ENCODE results near the gene KBTBD4. TPM values are rescaled to one million over a fixed set of nuclear protein-coding genes. Genes with fewer than 3 reads are reported as not detected.
"Not testable (repeated sequence)": the region's sequence is repeated elsewhere in the genome, so short reads cannot be mapped to it uniquely, and the experiment has no call there.

Gene KBTBD4
- total and polyA plus RNA-seq, 2 experiments from 2014 or later, result 16.8 to 35.5 TPM

DNA sequence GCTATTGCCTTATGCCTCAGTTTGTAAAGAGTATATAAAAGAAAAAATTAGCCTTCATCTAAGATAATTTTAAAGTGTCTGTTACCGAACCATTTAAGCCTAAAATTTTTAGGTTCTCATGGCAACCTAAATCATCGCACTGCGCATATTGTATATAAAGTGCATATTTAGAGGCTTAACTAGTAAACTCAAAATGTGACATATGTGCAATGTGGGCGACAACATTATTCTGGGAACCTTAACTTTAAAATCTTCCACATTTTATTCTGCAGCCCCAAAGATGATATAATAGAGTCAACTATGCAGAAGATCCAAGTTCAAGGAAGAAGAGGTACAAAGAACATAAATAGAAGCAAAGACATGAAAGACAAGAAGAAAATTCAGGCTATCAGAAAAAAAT, 48.8 kb downstream of the KBTBD4 start:
- H3K9me2 ChIP-seq (ENCODE audit: insufficient read depth), result no peaks in the 10 kb centered on the region
- no peak for TF ChIP-seq EZH2phosphoT487 (IDR thresholded peaks at IDR 0.05; ENCODE audit: insufficient read depth, low read depth)
- TF ChIP-seq EZH2 (IDR thresholded peaks at IDR 0.05; ENCODE audit: insufficient read depth, poor library complexity, severe bottlenecking), result no peak
- peaks cover 2% of the 10 kb centered on the region for H3K36me3 ChIP-seq (ENCODE audit: low read depth)
- H3K9ac ChIP-seq, result no peak overlapping the region
- DNase-seq, result no peak
- no peak overlapping the region for H3K27ac ChIP-seq
- H3K4me1 ChIP-seq (ENCODE audit: insufficient read depth), result peaks cover 21% of the 10 kb centered on the region
- H2AFZ ChIP-seq, result no peak overlapping the region
- WGBS, 2 experiments (ENCODE audit: low coverage in 1 of 2, low lambda C conversion rate in 2 of 2, missing lambda C conversion rate in 2 of 2), result 98 to 99% methylated on average over 4 of the region's 4 CpGs
- no peak overlapping the region for H3K4me2 ChIP-seq (ENCODE audit: unreplicated experiment)
- H3K9me3 ChIP-seq (ENCODE audit: low read depth), result no peaks in the 10 kb centered on the region
- H3K4me3 ChIP-seq, result no peak overlapping the region
- H3F3A ChIP-seq (ENCODE audit: insufficient read depth), result 0 out of 2 replicates have a peak, but pooled peaks cover 14% of the 10 kb centered on the region
- peaks cover 21% of the 10 kb centered on the region; the same call in 1 of the 2 replicates for H4K20me1 ChIP-seq (ENCODE audit: insufficient read depth)
- H3K79me2 ChIP-seq (ENCODE audit: insufficient read depth), result peaks cover 100% of the 10 kb centered on the region
- in situ Hi-C loops (cut with MboI), result no loop called here
- no peaks in the 10 kb centered on the region for H3K27me3 ChIP-seq (replicated peaks; ENCODE audit: insufficient read depth)

DNA sequence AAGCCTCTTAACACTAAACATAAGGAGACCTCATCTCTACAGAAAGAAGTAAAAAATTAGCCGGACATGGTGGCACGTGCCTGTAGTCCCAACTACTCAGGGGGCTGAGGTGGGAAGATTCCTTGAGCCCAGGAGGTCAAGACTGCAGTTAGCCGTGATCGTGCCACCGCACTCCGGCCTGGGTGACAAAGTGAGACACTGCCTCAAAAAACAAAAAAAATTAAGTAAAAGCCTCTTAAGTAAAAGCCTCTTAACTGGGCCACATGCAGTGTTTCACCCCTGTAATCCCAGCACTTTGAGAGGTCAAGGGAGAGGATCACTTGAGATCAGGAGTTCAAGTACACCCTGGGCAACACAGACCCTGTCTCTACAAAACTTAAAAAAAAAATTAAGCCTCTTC, 51.6 kb downstream of the KBTBD4 start:
- H3K4me2 ChIP-seq (ENCODE audit: unreplicated experiment), result no peak overlapping the region
- no peaks in the 10 kb centered on the region; the same call in 1 of the 2 replicates for H3K36me3 ChIP-seq (ENCODE audit: low read depth)
- peaks cover 42% of the 10 kb centered on the region for H3F3A ChIP-seq (ENCODE audit: insufficient read depth)
- in situ Hi-C loops (cut with MboI), result no loop called here
- no peaks in the 10 kb centered on the region for H3K9me3 ChIP-seq (ENCODE audit: low read depth)
- no peaks in the 10 kb centered on the region for H3K9me2 ChIP-seq (ENCODE audit: insufficient read depth)
- 91 to 93% methylated on average over 6 of the region's 6 CpGs for WGBS, 2 experiments (ENCODE audit: low coverage in 1 of 2, low lambda C conversion rate in 2 of 2, missing lambda C conversion rate in 2 of 2)
- peaks cover 39% of the 10 kb centered on the region for H4K20me1 ChIP-seq (ENCODE audit: insufficient read depth)
- no peak for DNase-seq
- no peak for TF ChIP-seq EZH2 (IDR thresholded peaks at IDR 0.05; ENCODE audit: insufficient read depth, poor library complexity, severe bottlenecking)
- no peak for TF ChIP-seq EZH2phosphoT487 (IDR thresholded peaks at IDR 0.05; ENCODE audit: insufficient read depth, low read depth)
- no peaks in the 10 kb centered on the region for H3K27me3 ChIP-seq (replicated peaks; ENCODE audit: insufficient read depth)
- no peak overlapping the region for H2AFZ ChIP-seq
- H3K4me1 ChIP-seq (ENCODE audit: insufficient read depth), result peaks cover 29% of the 10 kb centered on the region
- no peak overlapping the region for H3K4me3 ChIP-seq
- H3K79me2 ChIP-seq (ENCODE audit: insufficient read depth), result peaks cover 100% of the 10 kb centered on the region
- H3K9ac ChIP-seq, result no peak overlapping the region
- no peak overlapping the region for H3K27ac ChIP-seq

DNA sequence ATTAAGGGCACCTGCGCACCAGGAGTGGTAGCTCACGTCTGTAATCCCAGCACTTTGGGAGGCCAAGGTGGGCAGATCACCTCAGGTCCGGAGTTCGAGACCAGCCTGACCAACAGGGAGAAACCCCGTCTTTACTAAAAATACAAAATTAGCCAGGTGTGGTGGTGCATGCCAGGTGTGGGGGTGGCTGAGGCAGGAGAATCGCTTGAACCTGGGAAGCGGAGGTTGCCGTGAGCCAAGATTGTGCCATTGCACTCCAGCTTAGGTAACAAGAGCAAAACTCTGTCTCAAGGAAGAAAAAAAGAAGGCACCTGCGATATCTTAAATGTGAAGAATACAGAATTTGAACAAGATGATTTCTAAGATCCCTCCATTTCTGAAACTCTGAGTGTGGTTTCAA, 52.7 kb downstream of the KBTBD4 start:
- H3K4me1 ChIP-seq (ENCODE audit: insufficient read depth), result peaks cover 30% of the 10 kb centered on the region
- H4K20me1 ChIP-seq (ENCODE audit: insufficient read depth), result peaks cover 39% of the 10 kb centered on the region
- H3K9me3 ChIP-seq (ENCODE audit: low read depth); H3K36me3 ChIP-seq (ENCODE audit: low read depth); H3K27ac ChIP-seq; DNase-seq; H2AFZ ChIP-seq; H3K4me3 ChIP-seq; H3K9me2 ChIP-seq (ENCODE audit: insufficient read depth); in situ Hi-C loops (cut with MboI); H3K4me2 ChIP-seq (ENCODE audit: unreplicated experiment); H3K9ac ChIP-seq; H3K27me3 ChIP-seq (replicated peaks; ENCODE audit: insufficient read depth): not testable (repeated sequence)
- peaks cover 100% of the 10 kb centered on the region for H3K79me2 ChIP-seq (ENCODE audit: insufficient read depth)
- peaks cover 50% of the 10 kb centered on the region for H3F3A ChIP-seq (ENCODE audit: insufficient read depth)
- WGBS, 2 experiments (ENCODE audit: low coverage in 1 of 2, low lambda C conversion rate in 2 of 2, missing lambda C conversion rate in 2 of 2), result 95 to 98% methylated on average over 9 of the region's 9 CpGs

DNA sequence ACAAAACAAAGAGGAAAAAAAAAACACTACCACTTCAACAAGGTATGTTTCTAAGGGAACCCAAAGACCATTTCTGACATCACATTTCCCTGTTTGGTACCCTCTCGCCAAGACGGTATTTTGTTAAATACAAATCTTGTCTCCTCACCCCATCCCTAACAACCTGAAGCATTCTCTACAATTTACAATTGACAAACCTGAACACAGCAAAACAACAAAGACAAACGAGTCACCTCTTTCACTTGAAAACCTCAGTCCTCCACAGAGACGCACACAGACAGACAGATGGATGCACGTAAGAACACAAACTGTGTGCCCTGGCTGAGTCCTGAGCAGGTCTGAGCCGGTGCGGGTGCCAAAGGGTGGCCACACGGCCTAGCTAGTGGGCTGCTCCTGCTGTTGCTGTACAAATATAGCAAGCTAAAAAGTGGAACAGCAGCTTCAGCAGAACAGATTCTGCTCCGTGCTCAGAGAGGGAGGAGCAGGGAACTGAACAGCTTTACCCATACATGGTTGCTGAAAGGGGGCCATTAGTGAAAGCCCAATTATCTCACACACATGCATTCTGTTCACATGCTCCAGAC, 54.4 kb downstream of the KBTBD4 start:
- H3K79me2 ChIP-seq (ENCODE audit: insufficient read depth), result peaks cover 100% of the 10 kb centered on the region
- H3K4me1 ChIP-seq (ENCODE audit: insufficient read depth), result peaks cover 30% of the 10 kb centered on the region
- peak overlapping the region; percentile 47 for H3K9ac ChIP-seq
- H3K4me2 ChIP-seq (ENCODE audit: unreplicated experiment), result peak overlapping the region; percentile 64
- peak; percentile 25 for DNase-seq
- no peaks in the 10 kb centered on the region for H3K27me3 ChIP-seq (replicated peaks; ENCODE audit: insufficient read depth)
- in situ Hi-C loops (cut with MboI), result no loop called here
- H3K27ac ChIP-seq, result peak overlapping the region; percentile 74
- no peak overlapping the region for H3K4me3 ChIP-seq
- TF ChIP-seq EZH2phosphoT487 (IDR thresholded peaks at IDR 0.05; ENCODE audit: insufficient read depth, low read depth) (no peak), EZH2 (IDR thresholded peaks at IDR 0.05; ENCODE audit: insufficient read depth, poor library complexity, severe bottlenecking) (no peak)
- WGBS, 2 experiments (ENCODE audit: low coverage in 1 of 2, low lambda C conversion rate in 2 of 2, missing lambda C conversion rate in 2 of 2), result 41 to 47% methylated on average over 9 of the region's 9 CpGs
- peaks cover 50% of the 10 kb centered on the region for H3F3A ChIP-seq (ENCODE audit: insufficient read depth)
- no peaks in the 10 kb centered on the region; the same call in 1 of the 2 replicates for H3K36me3 ChIP-seq (ENCODE audit: low read depth)
- H2AFZ ChIP-seq, result no peak overlapping the region
- no peaks in the 10 kb centered on the region for H3K9me3 ChIP-seq (ENCODE audit: low read depth)
- peaks cover 32% of the 10 kb centered on the region for H4K20me1 ChIP-seq (ENCODE audit: insufficient read depth)
- H3K9me2 ChIP-seq (ENCODE audit: insufficient read depth), result no peaks in the 10 kb centered on the region

All from GM23248 (cell line).